HTR-8/SVneo (cell line): Measurements from ENCODE around the gene YIF1A.

Source experiments
- DNase-seq: peaks from one replicate; pipeline ENCODE4 v3.0.0; 2011; ENCODE audit warnings: low spot score, mixed read lengths; ENCODE audit not compliant: insufficient read length
- FAIRE-seq: peaks from 2 replicates; lab custom pipeline; 2011; peaks lifted over from hg19 to GRCh38; lab: Jason Lieb, UNC

Gene YIF1A

DNA sequence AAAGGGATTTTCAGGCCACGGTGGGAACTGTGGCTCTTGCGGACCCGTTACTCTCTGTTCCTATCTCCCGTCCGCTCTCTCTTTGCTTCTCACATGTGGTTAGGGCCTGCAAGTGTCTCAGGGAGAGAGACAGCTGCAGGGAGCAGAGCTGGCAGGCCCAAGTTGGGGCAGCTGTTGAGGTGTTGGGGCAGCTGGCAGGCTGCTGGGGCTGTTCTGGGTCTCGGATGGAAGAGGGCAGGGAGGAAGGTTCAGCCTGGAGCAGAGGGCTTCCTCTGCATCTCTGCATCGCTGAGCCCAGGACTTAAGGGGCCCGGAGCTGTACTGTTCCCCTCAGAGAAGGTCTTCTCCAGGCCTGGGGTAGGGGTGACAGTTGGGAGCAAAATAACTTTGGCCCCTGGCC is 13.5 kb downstream of the YIF1A start:
- peak; percentile 48 for FAIRE-seq
- no peak for DNase-seq

DNA sequence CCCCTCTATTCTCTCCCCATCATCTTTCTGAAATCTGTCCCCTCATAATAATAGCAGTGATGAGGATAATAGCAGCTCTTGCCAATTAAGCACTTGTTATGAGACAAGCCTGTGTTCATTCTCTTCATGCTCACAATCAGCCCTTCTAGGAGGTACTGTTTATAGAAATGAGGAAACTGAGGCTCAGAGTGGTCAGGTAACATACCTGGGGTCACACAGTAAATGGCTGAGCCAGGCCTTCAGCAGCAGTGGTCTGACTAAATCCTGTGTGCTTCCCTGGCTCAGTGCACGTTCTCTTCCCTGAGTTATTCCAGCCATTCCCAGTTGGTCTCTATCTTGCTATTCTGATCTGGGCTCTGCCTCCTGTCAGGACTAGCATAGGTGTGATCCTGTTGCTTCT is 14.7 kb downstream of the YIF1A start:
- FAIRE-seq (no peak), DNase-seq (no peak)

- DNase-seq (no peak), FAIRE-seq (no peak)
Measured at GRCh38 chr11:66272596-66272995, 16.3 kb downstream of the YIF1A start.

- DNase-seq: no peak
- FAIRE-seq: peak; percentile 51
Measured at GRCh38 chr11:66271816-66272215, 17.1 kb downstream of the YIF1A start.

DNA sequence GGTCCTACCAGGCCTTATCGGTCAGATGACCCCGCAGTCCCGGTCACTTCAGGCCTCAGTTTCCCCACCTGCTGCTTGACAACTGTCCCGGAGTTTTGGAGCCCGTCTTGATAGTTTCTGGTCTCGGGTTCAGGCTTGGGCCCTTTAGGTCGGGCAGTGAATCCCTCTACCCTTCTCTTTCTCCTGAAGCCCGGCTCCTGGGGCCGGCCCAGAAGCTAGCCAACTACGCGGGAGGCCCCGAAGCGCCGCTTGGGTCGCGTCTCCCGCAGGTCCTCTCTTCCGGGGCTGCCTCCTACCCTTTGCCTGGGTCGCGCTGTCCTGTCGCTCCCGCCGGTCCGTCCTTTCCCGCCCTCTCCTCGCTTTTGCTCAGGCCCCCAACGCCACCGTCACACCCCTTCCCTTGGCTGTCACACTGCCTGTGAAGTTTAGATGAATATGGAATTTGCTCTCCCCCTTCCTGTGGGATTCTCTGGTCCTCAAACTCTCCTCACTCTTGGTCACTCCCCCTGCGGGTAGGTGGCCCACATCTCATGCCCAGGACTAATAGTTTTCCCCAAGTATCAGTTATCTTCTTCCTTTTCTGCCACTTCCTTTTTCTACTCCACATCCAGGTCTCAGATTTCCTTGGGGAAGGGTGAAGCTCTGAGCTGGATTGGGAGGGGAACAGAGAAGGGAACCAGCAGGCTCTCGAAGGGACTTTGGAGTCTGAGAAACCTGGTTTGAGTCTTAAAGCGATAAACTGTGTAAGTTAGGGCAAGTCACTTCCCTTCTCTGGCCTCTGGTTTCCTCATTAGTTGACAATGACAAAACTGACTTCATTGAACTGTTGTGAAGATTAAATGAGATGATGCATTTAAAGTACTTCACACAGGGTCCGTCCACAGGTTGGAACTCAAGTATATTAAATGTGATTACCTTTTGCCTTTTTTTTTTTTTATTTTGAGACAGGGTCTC is 19.7 kb downstream of the YIF1A start:
- peak; percentile 80 for DNase-seq
- FAIRE-seq: peak; percentile 95

GRCh38 chr11:66268244-66268951 is 20.5 kb downstream of the YIF1A start, which contains the start of gene RAB1B:
RAB1B (plus strand) TSS chr11:66268639; CDS start chr11:66268680, 41 bp downstream.
- DNase-seq (peak; percentile 100), FAIRE-seq (peak; percentile 100)

DNA sequence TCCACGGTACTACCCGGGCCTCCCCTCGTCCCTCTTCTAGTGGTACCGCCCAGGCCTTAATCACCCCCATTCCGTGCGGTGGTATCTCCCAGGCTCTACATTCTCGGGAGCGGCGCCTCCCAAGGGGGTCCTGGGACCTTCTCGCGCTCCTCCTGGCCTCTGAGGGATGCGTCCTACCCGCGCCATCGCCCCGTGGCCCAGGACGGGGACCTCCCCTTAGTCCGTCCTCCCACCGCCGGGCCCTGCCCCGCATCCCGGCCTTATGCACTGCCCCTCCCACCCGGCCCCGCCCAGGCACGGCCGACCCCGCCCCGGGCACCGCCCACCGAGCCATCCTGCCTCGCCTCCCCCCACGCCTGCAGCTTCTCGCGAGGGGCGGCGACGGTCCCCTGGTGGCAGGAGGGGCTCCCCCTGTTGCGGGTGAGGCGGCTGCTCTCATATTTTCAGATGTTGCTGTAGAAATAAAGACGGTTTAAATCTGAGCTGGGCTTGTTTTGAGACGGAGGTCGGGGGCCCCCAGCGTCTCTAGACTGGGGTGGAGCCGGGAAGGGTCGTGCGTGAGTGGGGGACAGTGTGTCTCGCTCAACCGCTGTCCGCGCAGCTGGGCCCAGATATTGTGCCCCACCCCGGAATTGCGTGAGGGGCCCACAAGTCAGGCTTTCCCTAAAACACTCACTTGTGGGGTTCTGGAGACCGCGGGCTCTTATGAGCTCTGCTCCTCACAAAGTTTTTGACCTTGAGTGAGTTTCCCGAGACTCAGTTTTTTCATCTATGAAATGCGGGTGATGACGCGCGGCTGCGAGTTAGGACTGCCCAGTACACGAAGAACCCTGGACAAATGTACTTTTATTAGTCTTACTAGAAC is 21.3 kb downstream of the YIF1A start:
- FAIRE-seq (no peak), DNase-seq (peak; percentile 94)

- FAIRE-seq: peak; percentile 13
- DNase-seq: no peak
Measured at GRCh38 chr11:66267039-66267378, 21.9 kb downstream of the YIF1A start.

DNA sequence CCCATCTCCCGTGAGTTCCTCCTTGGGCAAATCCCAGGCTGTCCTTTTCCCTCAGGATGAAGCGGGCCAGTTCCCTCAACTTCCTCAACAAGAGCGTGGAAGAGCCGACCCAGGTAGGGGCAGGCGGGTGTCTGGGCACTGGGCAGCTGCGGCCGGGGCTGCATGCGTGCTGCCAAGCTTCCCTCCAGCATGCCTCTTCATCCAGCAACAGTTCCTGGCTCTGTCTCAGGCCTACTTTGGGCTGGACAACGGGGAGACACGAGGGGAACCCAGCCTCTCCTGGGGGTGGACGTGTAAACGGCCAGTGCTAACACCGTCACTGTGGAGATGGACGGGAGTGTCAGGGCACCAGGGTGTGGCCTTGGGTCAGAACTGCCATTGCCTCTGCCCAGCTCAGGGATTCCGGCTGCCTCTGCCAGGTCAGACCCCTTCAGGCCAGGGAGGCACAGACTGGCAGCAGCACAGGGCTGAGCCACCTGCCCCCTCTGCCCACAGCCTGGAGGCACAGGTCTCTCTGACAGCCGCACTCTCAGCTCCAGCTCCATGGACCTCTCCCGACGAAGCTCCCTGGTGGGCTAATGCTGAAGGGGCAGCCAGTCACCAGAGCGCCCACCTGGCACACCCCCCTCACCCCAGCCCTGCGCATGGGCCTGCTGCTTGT is 22.4 kb downstream of the YIF1A start:
- peak; percentile 83 for FAIRE-seq

GRCh38 chr11:66265531-66266377 is 23.2 kb downstream of the YIF1A start:
- FAIRE-seq (peak; percentile 52), DNase-seq (no peak)

More for the DNA sequence above, 22.4 kb downstream of the YIF1A start:
- no peak for DNase-seq

DNA sequence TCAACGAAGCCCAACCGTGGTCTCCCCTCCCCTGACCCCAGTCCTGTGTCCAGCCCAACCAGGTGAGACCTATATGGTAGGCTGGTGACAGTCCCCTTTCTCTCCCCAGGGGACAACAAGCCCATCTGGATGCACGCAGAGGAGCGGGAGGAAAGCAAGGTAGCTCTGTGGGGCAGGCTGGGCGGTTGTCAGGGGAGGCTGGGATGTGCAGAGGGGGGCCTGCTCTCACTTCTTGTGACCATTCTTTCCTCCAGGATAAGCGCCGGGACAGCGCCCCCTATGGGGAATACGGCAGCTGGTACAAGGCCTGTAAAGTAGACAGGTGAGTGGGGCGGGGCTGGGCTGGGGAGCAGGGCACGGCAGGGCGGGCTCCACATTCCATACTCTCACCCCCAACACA is 24.0 kb downstream of the YIF1A start:
- FAIRE-seq (peak; percentile 89), DNase-seq (no peak)

- DNase-seq (no peak), FAIRE-seq (peak; percentile 55)
Measured at GRCh38 chr11:66264383-66264782, 24.6 kb downstream of the YIF1A start.

DNA sequence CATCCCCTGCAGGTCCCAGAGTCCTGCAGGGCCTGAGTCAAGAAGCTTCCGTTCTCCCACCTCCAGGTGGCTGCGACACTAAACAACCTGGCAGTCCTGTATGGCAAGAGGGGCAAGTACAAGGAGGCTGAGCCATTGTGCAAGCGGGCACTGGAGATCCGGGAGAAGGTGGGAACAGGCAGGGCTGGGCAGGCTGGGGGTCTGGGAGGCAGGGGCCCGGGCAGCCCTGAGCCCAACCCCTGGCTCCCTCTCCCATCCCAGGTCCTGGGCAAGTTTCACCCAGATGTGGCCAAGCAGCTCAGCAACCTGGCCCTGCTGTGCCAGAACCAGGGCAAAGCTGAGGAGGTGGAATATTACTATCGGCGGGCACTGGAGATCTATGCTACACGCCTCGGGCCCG is 25.2 kb downstream of the YIF1A start:
- DNase-seq (no peak), FAIRE-seq (peak; percentile 58)

GRCh38 chr11:66263231-66263630 is 25.7 kb downstream of the YIF1A start:
- FAIRE-seq (no peak), DNase-seq (no peak)

GRCh38 chr11:66262696-66263095 is 26.2 kb downstream of the YIF1A start:
- DNase-seq: no peak
- peak; percentile 81 for FAIRE-seq

GRCh38 chr11:66262191-66262590 is 26.8 kb downstream of the YIF1A start:
- peak; percentile 54 for FAIRE-seq

DNA sequence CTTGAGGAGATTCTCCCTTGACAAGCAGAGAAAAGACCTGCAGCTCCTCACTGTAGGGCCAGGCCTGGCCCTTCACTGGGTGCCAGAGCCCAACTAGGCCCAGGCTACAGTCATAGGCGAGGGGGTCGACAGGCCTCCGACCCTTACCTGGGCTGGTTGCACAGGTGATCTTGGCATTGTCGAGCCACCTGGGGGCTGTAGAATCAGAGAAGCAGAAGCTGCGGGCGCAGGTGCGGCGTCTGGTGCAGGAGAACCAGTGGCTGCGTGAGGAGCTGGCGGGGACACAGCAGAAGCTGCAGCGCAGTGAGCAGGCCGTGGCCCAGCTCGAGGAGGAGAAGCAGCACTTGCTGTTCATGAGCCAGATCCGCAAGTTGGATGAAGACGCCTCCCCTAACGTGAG is 27.4 kb downstream of the YIF1A start:
- DNase-seq (no peak), FAIRE-seq (no peak)

More at GRCh38 chr11:66262191-66262590, 26.8 kb downstream of the YIF1A start:
- no peak for DNase-seq

DNA sequence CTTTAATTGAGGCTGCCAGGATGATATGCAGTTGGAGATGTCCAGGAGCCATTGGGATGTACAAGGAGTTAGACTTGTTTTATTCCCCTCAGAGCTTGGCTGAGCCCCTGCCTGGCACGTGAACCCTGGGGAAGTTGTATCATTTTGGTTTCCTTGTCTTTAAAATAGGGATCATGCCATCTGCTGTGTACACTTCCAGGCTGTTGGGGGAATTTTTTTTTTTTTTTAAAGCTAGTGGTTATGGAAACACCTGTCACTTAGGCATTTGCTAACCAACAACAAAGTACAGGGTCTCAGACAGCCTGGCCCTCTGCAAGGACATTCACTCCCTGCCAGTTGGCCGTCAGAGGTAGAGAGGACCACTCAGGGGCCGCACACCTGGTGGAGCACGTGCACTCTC is 29.0 kb downstream of the YIF1A start:
- FAIRE-seq (no peak), DNase-seq (no peak)

DNA sequence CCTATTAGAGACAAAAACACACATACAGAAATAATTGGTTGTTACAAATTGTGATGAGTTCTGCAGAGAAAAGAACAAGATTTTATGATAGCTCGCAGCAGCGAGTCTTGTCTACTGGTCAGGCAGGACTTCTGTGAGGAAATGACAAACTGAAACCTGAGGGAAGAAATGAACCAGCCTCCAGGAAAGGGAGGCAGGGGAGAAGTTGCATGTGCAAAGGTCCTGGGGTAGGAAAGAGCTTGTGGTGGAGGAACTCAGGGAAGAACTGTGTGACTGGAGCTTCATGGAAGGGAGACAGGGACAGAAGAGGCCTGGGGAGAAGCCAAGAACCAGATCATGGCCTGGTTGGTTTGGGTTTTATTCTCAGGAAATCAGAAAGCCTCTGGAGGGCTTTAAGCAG is 29.7 kb downstream of the YIF1A start:
- no peak for FAIRE-seq
- no peak for DNase-seq
